GM12801 (cell line): ENCODE measurements around the gene ZCCHC9.

Experiments used
- TF ChIP-seq, protein P1 (sequence below): IDR thresholded peaks from one replicate; pipeline ENCODE4 v1.5.1; 2011; ENCODE audit warnings: control low read depth; ENCODE audit not compliant: insufficient read length; ENCODE audit errors: extremely low read depth

The ZCCHC9 gene, protein sequence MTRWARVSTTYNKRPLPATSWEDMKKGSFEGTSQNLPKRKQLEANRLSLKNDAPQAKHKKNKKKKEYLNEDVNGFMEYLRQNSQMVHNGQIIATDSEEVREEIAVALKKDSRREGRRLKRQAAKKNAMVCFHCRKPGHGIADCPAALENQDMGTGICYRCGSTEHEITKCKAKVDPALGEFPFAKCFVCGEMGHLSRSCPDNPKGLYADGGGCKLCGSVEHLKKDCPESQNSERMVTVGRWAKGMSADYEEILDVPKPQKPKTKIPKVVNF

DNA sequence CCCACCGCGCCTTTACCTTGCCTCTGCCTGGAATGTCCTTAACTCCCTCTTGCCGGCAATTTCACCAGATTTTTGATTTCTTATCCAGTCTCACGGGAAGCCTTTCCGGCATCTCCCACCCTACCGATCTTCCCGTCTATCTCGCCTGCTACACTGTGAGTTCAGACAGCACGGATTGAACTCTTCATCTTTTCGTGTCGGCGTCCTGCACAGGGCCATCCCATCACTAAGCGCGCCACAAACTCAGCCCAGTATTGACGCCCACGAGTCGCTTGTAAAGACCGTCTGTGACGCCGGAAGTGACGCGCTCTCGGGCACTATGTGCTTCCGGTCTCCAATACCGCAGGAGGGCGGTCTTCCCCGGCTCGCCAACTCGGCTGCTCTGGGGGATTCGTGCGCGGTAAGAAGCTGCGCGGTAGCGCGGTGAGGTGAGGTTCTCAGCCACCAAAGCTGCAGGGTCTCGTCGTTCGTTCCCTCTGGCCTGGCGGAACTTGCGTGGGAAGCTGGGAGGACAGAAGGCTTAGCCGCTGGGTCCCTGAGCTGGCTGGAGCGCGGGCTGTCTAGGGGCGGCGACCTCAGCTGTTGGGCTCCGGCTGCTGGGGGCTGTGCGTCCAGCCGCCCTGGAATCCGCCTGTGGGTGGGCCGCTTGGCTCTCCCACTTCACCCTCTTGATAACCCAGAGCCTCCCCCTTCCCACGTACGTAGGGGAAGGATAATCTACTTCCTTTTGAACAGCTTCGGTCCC, at the start of gene ZCCHC9:
Gene ZCCHC9, plus strand, starts transcription at position 317 of the 745 bp plus-strand sequence. CDS start 3,171 bp downstream, outside the sequence.
- TF ChIP-seq, protein P1, sequence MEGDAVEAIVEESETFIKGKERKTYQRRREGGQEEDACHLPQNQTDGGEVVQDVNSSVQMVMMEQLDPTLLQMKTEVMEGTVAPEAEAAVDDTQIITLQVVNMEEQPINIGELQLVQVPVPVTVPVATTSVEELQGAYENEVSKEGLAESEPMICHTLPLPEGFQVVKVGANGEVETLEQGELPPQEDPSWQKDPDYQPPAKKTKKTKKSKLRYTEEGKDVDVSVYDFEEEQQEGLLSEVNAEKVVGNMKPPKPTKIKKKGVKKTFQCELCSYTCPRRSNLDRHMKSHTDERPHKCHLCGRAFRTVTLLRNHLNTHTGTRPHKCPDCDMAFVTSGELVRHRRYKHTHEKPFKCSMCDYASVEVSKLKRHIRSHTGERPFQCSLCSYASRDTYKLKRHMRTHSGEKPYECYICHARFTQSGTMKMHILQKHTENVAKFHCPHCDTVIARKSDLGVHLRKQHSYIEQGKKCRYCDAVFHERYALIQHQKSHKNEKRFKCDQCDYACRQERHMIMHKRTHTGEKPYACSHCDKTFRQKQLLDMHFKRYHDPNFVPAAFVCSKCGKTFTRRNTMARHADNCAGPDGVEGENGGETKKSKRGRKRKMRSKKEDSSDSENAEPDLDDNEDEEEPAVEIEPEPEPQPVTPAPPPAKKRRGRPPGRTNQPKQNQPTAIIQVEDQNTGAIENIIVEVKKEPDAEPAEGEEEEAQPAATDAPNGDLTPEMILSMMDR: no peak

DNA sequence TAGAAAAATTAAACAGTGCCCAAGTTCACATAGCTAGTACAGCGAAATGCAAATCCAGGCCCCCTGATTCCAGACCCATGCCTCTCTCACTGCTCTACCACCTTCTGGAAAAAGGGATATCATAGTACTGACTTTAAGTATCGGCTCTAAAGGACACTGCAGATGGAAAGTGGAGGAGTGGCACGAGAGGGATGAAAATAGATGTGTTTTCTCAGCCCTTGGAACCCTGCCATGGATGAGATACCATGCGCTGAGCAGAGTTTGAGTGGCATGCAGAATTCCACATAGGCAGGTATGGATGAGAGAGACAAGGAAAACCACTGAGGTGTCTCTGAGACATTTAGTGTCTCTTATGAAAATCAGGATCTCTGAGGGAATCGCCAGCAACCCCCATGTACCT, 49.5 kb upstream of the ZCCHC9 start:
- TF ChIP-seq, protein P1: no peak

DNA sequence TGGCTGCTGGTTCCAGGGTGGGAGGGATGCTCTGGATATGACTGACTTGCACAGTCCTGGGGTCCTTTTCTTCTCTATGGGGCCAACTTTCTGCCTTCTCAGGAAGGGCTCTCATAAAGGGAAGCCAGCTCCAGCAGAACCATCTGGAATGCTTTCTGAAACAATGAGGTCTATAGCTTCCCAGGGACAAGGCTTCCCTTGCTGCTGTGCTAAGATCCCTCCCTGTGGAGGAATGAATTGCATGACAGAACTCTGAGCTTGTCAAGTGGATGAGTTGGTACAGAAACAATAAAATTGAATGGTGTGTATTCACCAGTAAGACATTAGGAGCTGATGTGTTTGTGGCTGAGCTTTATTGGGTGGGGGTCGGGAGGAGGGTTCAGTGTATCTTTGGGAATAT, 48.5 kb upstream of the ZCCHC9 start:
- TF ChIP-seq, protein P1: no peak

DNA sequence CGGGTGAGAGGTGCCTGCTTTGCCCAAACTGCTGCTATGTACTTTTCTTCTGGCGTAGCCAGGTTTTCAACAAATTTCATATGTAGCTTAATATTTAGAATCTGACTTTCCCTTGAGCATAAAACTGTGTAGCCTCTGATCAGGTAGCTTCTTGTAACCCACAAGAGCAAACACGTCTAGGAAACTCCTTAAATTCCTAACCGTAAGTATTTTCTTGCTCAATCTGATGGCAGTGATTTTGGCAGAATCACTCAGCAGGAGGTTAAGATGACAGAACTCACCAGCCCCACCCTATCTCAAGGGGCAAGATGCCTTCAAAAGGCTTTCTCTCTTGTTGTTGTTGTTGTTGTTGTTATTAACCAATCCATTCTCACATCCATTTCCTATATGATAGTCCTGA, 47.5 kb upstream of the ZCCHC9 start:
- TF ChIP-seq, protein P1: no peak

DNA sequence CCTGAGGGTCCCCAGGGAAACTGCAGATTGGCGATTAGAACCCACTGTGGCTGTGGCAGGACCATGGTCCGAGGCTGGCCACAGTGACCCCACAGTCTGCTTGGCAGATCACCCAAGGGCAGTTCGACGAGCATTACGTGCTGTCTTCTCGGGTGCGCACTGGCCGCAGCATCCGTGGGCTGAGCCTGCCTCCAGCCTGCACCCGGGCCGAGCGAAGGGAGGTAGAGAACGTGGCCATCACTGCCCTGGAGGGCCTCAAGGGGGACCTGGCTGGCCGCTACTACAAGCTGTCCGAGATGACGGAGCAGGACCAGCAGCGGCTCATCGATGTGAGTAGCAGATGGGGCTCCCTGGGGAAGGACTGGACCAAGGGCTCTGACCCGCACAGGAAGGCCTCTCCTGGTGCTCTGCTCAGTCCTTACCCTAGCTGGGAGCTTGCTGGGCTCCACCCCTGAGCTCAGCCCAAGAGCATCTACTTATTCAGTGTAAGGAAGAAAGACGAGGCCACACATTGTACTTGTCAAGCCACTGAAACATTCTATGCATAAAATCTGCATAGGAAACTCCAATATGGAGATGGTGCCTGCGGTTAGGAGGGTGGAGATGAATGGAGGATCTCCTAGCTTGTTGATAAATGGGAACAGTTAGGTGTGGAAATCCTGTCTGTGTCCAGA, 46.4 kb upstream of the ZCCHC9 start:
- TF ChIP-seq, protein P1: no peak

DNA sequence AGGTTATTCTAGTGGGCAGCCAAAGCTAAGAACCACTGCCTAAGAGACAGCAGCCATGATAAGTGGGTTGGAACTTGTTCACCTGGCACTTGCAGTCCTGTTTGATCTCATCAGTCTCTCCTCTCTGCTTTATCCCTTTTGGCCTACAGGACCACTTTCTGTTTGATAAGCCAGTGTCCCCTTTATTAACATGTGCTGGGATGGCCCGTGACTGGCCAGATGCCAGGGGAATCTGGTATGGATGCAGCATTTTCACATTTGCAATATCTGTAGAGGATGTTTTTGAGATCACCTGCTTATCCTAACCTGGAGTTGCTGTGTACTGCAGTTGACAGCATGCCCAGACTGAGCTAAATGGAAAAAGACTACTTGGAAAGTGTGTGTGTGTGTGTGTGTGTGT, 44.6 kb upstream of the ZCCHC9 start:
- TF ChIP-seq, protein P1: no peak

DNA sequence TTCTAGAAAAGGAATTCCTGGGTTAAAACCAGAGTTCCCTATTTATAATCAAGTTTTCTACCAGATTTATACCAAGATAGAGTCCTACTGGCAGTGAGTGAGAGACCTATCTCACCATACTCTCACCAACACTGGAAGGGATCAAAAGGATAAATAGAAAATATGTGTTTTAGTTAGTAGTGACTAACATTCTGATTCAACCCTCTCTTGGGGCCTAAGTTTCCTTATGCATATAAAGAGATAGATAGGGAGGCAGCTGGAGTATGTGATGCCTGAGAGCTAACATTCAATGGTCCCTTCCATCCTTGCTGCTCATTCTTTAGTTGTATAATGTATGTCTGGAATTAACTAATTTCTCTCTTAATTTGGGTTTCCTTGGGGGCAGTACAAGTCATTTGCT, 36.3 kb upstream of the ZCCHC9 start:
- TF ChIP-seq, protein P1: no peak
